Activated CD8-positive, alpha-beta memory T cell treated with anti-CD3 and anti-CD28 coated beads for 48 hours (primary cell): ENCODE results near the gene BDP1.
"Not testable (repeated sequence)": the region's sequence is repeated elsewhere in the genome, so short reads cannot be mapped to it uniquely, and the experiment has no call there.

Source experiments
- DNase-seq, 3 experiments: peaks; one replicate each; pipeline ENCODE4 v3.0.0-alpha.2; 2020; ENCODE audit warnings: low read depth in 2 of 3, low spot score in 2 of 3

Gene BDP1

GRCh38 chr5:71461360-71461759 lies 5.9 kb downstream of the BDP1 start:
- DNase-seq, result no peak

- DNase-seq, result no peak
Measured at GRCh38 chr5:71471193-71471592, 15.7 kb downstream of the BDP1 start.

DNA sequence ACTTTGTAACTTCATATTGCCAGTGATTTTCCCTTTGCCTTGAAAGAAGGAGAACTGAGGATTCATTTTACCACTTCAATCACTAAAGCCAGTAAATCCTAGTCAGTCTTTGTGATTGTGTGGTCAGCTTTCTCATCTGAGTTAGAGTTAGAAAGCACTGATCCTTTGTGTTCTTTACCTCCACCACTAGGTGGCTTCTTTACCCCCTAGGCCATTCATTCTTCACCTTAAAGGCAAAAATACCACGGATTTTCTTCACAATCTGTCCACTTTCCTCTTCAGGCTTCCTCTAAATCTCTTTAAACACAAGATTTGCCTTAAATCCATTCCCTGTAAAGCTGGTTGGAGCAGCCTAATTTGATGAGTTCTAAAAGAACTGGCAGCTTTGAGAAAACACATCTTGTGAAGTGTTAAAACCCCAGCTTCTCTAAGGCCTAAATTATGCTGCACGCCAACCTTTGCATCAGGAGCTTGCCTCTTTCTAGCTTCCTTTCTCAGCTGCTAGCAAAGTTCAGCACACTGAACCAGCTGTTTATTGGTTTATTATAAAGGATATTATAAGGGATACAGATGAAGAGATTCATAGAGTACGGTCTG lies 20.4 kb downstream of the BDP1 start:
- DNase-seq, result no peak

GRCh38 chr5:71481441-71481840 lies 26.0 kb downstream of the BDP1 start:
- no peak for DNase-seq

DNA sequence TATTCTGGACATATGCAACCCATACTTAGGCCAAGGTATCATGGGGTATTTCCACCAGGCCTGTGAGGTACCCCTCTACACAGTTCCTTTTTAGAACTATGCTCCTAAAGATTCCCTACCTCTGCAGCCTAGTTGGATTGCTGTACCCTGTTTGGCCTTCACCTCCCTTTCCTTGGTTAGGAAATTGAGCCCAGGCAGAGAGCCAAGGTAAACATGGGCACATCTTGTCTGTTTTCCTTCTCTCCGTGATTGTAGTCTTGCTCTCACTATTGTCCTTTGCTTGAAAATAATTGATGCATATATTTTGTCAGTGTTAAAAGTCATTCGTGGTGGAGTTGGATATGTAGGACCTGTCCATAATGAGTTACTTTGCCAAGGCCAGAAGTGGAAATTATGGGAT lies 26.7 kb downstream of the BDP1 start:
- no peak for DNase-seq

DNA sequence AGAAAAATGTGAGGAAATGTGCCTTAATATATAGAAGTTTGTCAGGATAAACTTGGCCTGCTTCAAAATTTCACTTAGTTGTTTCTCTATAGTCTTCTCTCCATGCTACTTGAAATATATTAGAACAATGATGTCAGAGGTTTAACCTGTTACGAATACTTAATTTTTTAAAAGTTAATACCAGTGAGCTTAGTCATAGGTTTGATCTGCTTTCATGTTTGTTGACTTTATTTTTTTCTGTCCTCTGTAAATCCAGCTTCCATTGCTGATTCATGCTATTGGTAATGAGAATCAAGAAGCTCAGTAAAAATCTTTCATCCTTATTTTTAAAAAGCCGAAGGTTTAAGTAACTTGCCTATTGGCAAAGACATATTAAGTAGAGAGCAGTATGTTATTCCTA lies 27.9 kb downstream of the BDP1 start:
- no peak for DNase-seq

- no peak for DNase-seq
Measured at GRCh38 chr5:71492817-71493615, 37.6 kb downstream of the BDP1 start.

DNA sequence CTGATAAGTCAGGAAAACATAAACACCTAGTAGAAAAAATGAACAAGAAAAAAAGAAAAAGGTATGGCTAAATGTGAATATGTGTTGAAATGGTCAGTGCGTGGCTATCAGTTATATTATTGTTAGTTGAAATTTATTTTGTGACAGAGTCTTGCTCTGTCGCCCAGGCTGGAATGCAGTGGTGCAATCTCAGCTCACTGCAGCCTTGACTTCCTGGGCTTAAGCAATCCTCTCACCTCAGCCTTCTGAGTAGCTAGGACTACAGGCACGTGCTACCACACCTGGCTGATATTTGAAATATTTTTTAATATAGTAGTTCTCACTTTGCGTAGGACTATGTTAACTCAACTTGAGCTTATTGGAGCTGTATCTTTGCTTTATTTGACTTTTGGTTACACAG lies 38.8 kb downstream of the BDP1 start:
- DNase-seq, result not testable (repeated sequence)

DNA sequence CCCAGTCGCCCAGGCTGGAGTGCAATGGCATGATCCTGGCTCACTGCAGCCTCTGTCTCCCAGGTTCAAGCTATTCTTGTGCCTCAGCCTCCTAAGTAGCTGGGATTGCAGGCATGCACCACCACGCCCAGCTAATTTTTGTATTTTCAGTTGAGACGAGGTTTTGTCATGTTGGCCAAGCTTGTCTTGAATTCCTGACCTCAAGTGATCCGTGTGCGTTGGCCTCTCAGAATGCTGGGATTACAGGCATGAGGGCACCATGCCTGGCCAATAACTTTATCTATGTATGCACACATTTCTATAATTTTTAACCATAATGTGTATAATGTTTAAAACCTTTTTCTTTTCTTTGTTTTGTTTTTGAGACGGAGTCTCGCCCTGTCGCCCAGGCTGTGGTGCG lies 43.3 kb downstream of the BDP1 start:
- DNase-seq, result not testable (repeated sequence)

DNA sequence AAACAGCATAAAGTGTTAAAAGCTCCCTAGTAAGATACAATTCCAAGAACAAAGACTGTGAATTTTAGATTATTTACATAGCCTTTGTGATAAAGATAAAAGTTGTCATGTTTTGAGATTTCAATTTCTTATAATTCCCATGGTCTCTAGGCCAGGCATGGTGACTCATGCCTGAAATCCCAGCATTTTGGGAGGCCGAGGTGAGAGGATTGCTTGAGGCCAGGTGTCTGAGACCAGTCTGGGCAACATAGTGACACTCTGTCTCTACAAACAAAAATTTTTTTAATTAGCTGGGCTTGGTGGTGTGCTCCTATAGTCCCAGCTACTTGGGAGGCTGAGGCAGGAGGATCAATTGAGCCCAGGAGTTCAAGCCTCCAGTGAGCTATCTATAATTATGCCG lies 48.1 kb downstream of the BDP1 start:
- DNase-seq, result no peak

- no peak for DNase-seq
Measured at GRCh38 chr5:71522151-71522550, 66.7 kb downstream of the BDP1 start.

DNA sequence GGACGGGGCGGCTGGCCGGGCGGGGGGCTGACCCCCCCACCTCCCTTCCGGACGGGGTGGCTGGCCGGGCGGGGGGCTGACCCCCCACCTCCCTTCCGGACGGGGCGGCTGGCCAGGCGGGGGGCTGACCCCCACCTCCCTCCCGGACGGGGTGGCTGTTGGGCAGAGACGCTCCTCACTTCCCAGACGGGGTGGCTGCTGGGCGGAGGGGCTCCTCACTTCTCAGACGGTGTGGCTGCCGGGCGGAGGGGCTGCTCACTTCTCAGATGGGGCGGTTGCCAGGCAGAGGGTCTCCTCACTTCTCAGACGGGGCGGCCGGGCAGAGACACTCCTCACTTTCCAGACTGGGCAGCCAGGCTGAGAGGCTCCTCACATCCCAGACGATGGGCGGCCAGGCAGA lies 70.2 kb downstream of the BDP1 start:
- DNase-seq, result not testable (repeated sequence)

DNA sequence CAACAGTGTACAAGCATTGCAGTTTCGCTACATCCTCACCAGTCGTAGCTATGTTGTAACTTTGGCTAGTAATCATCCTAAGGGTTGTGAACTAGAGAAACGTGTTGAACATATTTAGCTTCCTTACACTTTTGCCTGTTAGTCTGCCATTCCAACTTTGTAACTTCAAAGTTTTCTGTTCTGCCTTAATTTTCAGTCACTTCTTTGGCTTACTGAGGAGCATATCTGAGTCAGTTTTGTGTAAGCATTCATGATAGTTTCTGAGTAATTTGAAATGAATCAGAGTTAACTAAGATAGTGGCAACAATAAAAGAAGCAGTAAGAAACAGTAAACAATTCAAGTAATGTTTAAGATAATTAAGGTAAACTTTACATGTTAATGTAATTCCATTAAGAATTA lies 72.8 kb downstream of the BDP1 start:
- DNase-seq, result no peak

GRCh38 chr5:71529682-71530081 lies 74.2 kb downstream of the BDP1 start:
- DNase-seq, result no peak

- no peak for DNase-seq
Measured at GRCh38 chr5:71533142-71533541, 77.7 kb downstream of the BDP1 start.

- DNase-seq, result no peak
Measured at GRCh38 chr5:71533615-71534014, 78.2 kb downstream of the BDP1 start.

- DNase-seq, result no peak
Measured at GRCh38 chr5:71537687-71538086, 82.2 kb downstream of the BDP1 start.

DNA sequence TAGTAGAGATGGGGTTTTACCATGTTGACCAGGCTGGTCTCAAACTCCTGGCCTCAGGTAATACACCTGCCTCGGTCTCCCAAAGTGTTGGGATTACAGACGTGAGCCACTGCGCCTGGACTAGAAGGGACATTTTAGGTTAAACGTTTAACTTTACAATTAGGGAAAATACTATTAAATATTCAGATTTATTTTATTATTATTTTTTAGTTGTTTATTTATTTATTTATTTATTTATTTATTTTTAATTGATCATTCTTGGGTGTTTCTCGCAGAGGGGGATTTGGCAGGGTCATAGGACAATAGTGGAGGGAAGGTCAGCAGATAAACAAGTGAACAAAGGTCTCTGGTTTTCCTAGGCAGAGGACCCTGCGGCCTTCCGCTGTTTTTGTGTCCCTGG lies 95.4 kb downstream of the BDP1 start:
- not testable (repeated sequence) for DNase-seq

GRCh38 chr5:71551582-71551981 lies 96.1 kb downstream of the BDP1 start:
- DNase-seq, result not testable (repeated sequence)

DNA sequence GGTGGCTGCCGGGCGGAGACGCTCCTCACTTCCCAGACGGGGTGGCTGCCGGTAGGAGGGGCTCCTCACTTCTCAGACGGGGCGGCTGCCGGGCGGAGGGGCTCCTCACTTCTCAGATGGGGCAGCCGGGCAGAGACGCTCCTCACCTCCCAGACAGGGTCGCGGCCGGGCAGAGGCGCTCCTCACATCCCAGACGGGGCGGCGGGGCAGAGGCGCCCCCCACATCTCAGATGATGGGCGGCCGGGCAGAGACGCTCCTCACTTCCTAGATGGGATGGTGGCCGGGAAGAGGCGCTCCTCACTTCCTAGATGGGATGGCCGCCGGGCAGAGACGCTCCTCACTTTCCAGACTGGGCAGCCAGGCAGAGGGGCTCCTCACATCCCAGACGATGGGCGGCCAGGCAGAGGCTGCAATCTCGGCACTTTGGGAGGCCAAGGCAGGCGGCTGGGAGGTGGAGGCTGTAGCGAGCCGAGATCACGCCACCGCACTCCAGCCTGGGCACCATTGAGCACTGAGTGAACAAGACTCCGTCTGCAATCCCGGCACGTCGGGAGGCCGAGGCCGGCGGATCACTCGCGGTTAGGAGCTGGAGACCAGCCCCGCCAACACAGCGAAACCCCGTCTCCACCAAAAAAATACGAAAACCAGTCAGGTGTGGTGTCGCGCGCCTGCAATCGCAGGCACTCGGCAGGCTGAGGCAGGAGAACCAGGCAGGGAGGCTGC lies 96.7 kb downstream of the BDP1 start:
- not testable (repeated sequence) for DNase-seq

GRCh38 chr5:71563161-71563560 lies 107.7 kb downstream of the BDP1 start:
- DNase-seq, result no peak

GRCh38 chr5:71564895-71565294 lies 109.4 kb downstream of the BDP1 start:
- no peak for DNase-seq
